Measurements from ENCODE around the gene PHF24.

GRCh38 chr9:34991607-34992375 is 33.7 kb downstream of the PHF24 start:
- no peak for TF ChIP-seq EZH2 (IDR thresholded peaks at IDR 0.05)
- no peak for TF ChIP-seq POLR2AphosphoS5 (IDR thresholded peaks at IDR 0.05; ENCODE audit: borderline replicate concordance, low read depth, low read length)
- no peak for TF ChIP-seq FOXP2 (optimal IDR thresholded peaks at IDR 0.05; ENCODE audit: control extremely low read depth, extremely low read length, insufficient read depth)
